ENCODE results near the gene FUOM. TPM values are rescaled to one million over a fixed set of nuclear protein-coding genes. Genes with fewer than 3 reads are reported as not detected.

Gene FUOM
- total RNA-seq, 1 donor from 2014 or later = 38.5 TPM

DNA sequence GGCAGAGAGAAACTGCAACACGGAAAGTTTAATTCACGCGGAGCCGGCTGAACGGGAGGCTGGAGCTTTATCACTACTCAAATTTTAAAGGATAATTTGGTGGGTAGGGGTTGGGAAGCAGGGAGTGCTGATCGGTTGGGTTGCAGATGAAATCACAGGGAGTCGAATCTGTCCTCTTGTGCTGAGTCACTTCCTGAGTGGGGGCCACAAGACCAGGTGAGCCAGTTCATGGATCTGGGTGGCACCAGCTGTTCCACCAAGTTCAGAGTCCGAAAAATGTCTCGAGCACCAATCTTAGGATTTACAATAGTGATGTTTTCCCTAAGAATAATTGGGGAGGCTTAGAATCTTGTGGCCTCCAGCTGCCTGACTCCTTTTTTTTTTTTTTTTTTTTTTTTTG is 14.3 kb downstream of the FUOM start:
- intact Hi-C loops (cut with DNase I) = no loop called here
- Histone ChIP-seq H3K36me3 (no peaks in the 10 kb centered on the region), H3K4me3 (no peak overlapping the region), H3K27me3 (no peaks in the 10 kb centered on the region), H3K4me1 (no peaks in the 10 kb centered on the region), H3K27ac (no peak overlapping the region), H3K9me3 (no peaks in the 10 kb centered on the region)
- DNase-seq (ENCODE audit: low spot score in 2 of 2) = no peak
- TF ChIP-seq, protein P1, sequence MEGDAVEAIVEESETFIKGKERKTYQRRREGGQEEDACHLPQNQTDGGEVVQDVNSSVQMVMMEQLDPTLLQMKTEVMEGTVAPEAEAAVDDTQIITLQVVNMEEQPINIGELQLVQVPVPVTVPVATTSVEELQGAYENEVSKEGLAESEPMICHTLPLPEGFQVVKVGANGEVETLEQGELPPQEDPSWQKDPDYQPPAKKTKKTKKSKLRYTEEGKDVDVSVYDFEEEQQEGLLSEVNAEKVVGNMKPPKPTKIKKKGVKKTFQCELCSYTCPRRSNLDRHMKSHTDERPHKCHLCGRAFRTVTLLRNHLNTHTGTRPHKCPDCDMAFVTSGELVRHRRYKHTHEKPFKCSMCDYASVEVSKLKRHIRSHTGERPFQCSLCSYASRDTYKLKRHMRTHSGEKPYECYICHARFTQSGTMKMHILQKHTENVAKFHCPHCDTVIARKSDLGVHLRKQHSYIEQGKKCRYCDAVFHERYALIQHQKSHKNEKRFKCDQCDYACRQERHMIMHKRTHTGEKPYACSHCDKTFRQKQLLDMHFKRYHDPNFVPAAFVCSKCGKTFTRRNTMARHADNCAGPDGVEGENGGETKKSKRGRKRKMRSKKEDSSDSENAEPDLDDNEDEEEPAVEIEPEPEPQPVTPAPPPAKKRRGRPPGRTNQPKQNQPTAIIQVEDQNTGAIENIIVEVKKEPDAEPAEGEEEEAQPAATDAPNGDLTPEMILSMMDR (IDR thresholded peaks at IDR 0.05) = no peak

DNA sequence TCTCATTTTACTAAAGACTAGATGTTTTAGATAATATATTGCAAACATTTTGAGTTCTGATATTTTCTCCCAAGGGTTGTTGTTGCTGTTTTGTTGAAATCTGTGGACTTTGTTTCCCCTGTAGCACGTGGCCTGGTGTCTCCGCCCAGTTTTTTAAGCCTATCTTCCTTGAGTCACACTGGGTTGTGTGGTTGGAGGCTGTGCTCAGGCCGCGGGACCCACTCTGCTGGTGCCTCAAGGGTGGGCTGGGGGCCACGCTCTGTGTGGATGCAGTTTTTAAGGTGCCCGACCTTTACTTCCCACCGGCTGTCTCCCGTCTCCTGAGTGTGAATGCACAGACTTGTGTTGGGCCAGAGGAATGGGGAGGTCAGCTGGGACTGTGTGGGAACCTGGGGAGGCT is 14.9 kb downstream of the FUOM start:
- no peak overlapping the region for H3K4me3 ChIP-seq
- H3K27me3 ChIP-seq = no peaks in the 10 kb centered on the region

DNA sequence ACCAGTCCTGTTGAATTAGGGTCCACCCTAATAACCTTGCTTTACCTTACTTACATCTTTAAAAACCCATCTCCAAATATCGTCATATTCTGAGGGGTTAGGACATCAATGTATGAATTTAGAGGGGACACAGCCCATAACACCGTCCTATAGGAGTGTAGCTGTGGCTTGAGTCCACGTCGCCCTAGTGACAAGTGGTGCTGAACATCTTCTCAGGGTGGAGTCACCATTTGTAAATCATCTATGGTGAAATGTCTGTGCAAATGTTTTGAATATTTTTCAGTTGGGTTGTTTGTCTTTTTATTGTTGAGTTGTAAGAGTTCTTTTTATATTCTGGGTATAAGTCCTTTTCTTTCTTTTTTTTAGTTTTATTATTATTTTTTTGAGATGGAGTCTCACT is 15.8 kb downstream of the FUOM start:
- Histone ChIP-seq H3K9me3 (no peaks in the 10 kb centered on the region), H3K27ac (no peak overlapping the region), H3K4me3 (no peak overlapping the region), H3K36me3 (no peaks in the 10 kb centered on the region), H3K27me3 (peaks cover 5% of the 10 kb centered on the region), H3K4me1 (no peaks in the 10 kb centered on the region)
- TF ChIP-seq, protein P1 (IDR thresholded peaks at IDR 0.05) = no peak
- intact Hi-C loops (cut with DNase I) = no loop called here
- DNase-seq (ENCODE audit: low spot score in 2 of 2) = no peak

More for the DNA sequence above, 14.9 kb downstream of the FUOM start:
- Histone ChIP-seq H3K4me1 (no peaks in the 10 kb centered on the region), H3K27ac (no peak overlapping the region), H3K36me3 (no peaks in the 10 kb centered on the region), H3K9me3 (no peaks in the 10 kb centered on the region)
- TF ChIP-seq, protein P1 (IDR thresholded peaks at IDR 0.05) = no peak
- intact Hi-C loops (cut with DNase I) = no loop called here
- no peak for DNase-seq (ENCODE audit: low spot score in 2 of 2)

DNA sequence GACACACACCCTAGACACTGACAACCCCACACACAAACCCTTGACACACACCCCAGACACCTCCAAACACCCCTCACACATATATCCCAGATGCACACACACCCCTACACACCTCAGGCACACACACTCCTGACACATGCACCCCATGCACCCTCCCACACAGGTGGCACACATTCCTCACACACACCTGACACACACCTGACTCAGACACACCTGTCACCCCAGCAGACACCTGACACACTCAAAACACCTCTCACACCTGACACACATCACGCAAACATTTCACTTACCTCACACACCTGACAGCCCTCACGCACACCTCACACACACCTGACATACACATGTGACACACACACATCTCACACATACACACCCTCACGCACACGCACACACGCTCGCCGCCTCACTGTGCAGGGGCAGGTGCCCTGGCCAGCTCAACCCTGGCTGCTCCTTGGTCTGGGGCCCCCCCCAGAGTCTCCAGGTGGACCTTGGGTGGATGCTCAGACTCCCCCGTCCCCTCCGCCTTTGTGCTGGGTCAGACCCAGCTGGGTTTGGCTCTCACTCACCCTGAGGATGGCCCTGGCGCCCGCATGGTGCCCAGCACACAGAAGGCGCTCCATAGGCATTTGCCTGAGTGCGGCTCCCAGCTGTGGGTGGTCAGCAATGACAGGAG is 18.0 kb downstream of the FUOM start:
- H3K27me3 ChIP-seq = peaks cover 25% of the 10 kb centered on the region
- H3K36me3 ChIP-seq = no peaks in the 10 kb centered on the region
- no peaks in the 10 kb centered on the region for H3K9me3 ChIP-seq
- H3K27ac ChIP-seq = no peak overlapping the region
- TF ChIP-seq, protein P1 (IDR thresholded peaks at IDR 0.05) = no peak
- peaks cover 9 to 18% of the 10 kb centered on the region in 2 donors for H3K4me1 ChIP-seq
- no peak overlapping the region for H3K4me3 ChIP-seq
- no peak for DNase-seq (ENCODE audit: low spot score in 2 of 2)
- intact Hi-C loops (cut with DNase I) = no loop called here

DNA sequence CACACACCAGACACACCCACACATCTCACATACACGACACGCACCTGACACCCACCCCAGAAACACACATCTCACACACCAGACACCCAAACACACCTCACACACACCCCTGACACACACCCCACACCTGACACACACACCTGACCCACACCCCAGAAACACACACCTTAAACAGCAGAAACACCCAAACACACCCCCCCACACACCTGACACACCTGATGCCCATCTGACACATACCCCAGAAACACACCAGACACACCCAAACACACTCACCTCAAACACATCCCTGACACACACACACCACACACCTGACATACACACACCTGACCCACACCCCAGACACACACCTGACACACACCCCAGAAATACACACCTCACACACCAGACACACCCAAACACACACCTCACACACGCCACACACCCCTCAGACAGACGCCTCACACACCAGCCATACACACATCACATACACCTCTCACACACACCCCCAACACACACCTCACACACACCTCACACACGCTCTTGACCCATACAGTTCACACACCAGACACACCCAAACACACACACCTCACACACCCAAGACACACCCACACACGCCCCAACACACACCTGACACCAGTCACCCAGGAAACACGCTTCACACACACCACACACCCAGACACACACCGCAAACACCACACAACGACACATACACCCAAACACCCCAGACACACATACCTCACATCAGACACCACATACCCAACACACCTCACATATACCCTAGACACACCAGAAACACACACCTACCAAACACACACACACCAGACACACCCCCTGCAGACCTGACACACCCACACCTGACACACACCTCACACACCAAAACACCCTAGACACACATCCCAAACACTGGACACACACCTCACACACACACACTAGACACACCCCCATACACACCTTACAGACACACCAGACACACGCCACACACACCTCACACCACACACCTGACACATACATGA is 19.4 kb downstream of the FUOM start:
- Histone ChIP-seq H3K27me3 (peaks cover 27% of the 10 kb centered on the region), H3K4me3 (no peak overlapping the region), H3K4me1 (peaks cover 9 to 18% of the 10 kb centered on the region in 2 donors), H3K27ac (no peak overlapping the region), H3K36me3 (no peaks in the 10 kb centered on the region), H3K9me3 (no peaks in the 10 kb centered on the region)
- DNase-seq (ENCODE audit: low spot score in 2 of 2) = no peak
- intact Hi-C loops (cut with DNase I) = no loop called here
- TF ChIP-seq, protein P1 (IDR thresholded peaks at IDR 0.05) = no peak
